Gastrocnemius medialis (tissue), 4 donors: Measurements from ENCODE around the gene ALDH3B1. TPM values are rescaled to one million over a fixed set of nuclear protein-coding genes. Genes with fewer than 3 reads are reported as not detected.

Experiments
- ATAC-seq, 2 donors: fragments of 150-250 bp; one replicate each; pipeline ENCODE4 v1.9.1; 2016
- DNase-seq, 2 donors: peaks; one replicate each; pipeline ENCODE4 v3.0.0-alpha.2; 2019
- H3K27ac ChIP-seq, 4 donors: fragments of 200-600 bp; sonication (generic); 1 replicate in 1 of 4; 2 replicates in 3 of 4; pipeline ENCODE4 v1.5.1; 2016 to 2018; ENCODE audit warnings: mild to moderate bottlenecking in 2 of 4, moderate library complexity in 1 of 4
- H3K27me3 ChIP-seq, 3 donors: fragments of 200-600 bp; sonication (generic) in 2 of 3; 1 replicate in 1 of 3; 2 replicates in 2 of 3; pipeline versions ENCODE4 v1.5.1 to v1.6.0; 2016 to 2019; ENCODE audit warnings: mild to moderate bottlenecking in 1 of 3, moderate library complexity in 1 of 3
- H3K36me3 ChIP-seq, 2 donors: fragments of 200-600 bp; sonication (generic) in 1 of 2; one replicate each; pipeline ENCODE4 v1.5.1; 2017 to 2018
- H3K4me1 ChIP-seq, 2 donors: fragments of 200-600 bp; sonication (generic) in 1 of 2; one replicate each; pipeline ENCODE4 v1.5.1; 2016 to 2017; ENCODE audit warnings: mild to moderate bottlenecking in 2 of 2
- H3K4me3 ChIP-seq, 4 donors: fragments of 200-600 bp; sonication (generic) in 3 of 4; 1 replicate in 1 of 4; 2 replicates in 3 of 4; pipeline ENCODE4 v1.5.1; 2016 to 2019; ENCODE audit warnings: mild to moderate bottlenecking in 2 of 4
- H3K9me3 ChIP-seq, 3 donors: fragments of 200-600 bp; sonication (generic) in 2 of 3; 1 replicate in 1 of 3; 2 replicates in 2 of 3; pipeline ENCODE4 v1.5.1; 2016 to 2019
- POLR2A ChIP-seq, 2 donors: fragments of 450-650 bp; IDR thresholded peaks; one replicate each; pipeline ENCODE4 v1.6.1; 2017; ENCODE audit warnings: antibody characterized with exemption in 2 of 2, mild to moderate bottlenecking in 2 of 2, moderate library complexity in 2 of 2
- in situ Hi-C, 4 donors: fragments of 200-750 bp; cut with MboI; loops; one replicate each; pipeline versions ENCODE4 v1.15.0 to v1.8.0; 2017; ENCODE audit warnings: low sequenced_read_pairs in 4 of 4
- intact Hi-C: fragments of 100-400 bp; cut with DNase I; formaldehyde crosslinking; loops from one replicate; pipeline ENCODE4 v1.15.1; 2023; ENCODE audit warnings: low total_unique reads
- total RNA-seq, 4 donors: library from RNA; depleted of rRNA; stranded (reverse); fragments of >200 nt; gene quantifications; one replicate each; pipeline versions ENCODE4 v1.1.0 to v1.2.3, GENCODE V29; 2016
- TF ChIP-seq, protein P1 (sequence below), 5 experiments: fragments of 450-650 bp in 3 of 5; fragments of 200-600 bp in 2 of 5; sonication (generic) in 2 of 5; IDR thresholded peaks in 4 of 5; conservative IDR thresholded peaks in 1 of 5; 1 replicate in 4 of 5; 2 replicates in 1 of 5; pipeline ENCODE4 v1.5.1; 2016 to 2019; ENCODE audit warnings: antibody characterized with exemption in 5 of 5, mild to moderate bottlenecking in 3 of 5, moderate library complexity in 3 of 5

Gene ALDH3B1
- total RNA-seq, 4 donors from 2014 or later, result 2.2 to 5.1 (median 3.6) TPM

GRCh38 chr11:67996051-67996450 lies 14.1 kb upstream of the ALDH3B1 start:
- Histone ChIP-seq H3K36me3 (no peaks in the 10 kb centered on the region), H3K27ac (no peak overlapping the region), H3K4me1 (no peaks in the 10 kb centered on the region), H3K9me3 (no peaks in the 10 kb centered on the region), H3K27me3 (peaks cover 0 to 10% (median 0%) of the 10 kb centered on the region in 3 donors), H3K4me3 (no peak overlapping the region)
- intact Hi-C loops, result no loop called here
- ATAC-seq, result no peak
- DNase-seq, result no peak
- no peak for TF ChIP-seq POLR2A (IDR thresholded peaks at IDR 0.05)
- TF ChIP-seq, protein P1, sequence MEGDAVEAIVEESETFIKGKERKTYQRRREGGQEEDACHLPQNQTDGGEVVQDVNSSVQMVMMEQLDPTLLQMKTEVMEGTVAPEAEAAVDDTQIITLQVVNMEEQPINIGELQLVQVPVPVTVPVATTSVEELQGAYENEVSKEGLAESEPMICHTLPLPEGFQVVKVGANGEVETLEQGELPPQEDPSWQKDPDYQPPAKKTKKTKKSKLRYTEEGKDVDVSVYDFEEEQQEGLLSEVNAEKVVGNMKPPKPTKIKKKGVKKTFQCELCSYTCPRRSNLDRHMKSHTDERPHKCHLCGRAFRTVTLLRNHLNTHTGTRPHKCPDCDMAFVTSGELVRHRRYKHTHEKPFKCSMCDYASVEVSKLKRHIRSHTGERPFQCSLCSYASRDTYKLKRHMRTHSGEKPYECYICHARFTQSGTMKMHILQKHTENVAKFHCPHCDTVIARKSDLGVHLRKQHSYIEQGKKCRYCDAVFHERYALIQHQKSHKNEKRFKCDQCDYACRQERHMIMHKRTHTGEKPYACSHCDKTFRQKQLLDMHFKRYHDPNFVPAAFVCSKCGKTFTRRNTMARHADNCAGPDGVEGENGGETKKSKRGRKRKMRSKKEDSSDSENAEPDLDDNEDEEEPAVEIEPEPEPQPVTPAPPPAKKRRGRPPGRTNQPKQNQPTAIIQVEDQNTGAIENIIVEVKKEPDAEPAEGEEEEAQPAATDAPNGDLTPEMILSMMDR (IDR thresholded peaks at IDR 0.05 in 4 of 5, conservative IDR thresholded peaks at IDR 0.05 in 1 of 5), result no peak
- in situ Hi-C loops, result no loop called here

DNA sequence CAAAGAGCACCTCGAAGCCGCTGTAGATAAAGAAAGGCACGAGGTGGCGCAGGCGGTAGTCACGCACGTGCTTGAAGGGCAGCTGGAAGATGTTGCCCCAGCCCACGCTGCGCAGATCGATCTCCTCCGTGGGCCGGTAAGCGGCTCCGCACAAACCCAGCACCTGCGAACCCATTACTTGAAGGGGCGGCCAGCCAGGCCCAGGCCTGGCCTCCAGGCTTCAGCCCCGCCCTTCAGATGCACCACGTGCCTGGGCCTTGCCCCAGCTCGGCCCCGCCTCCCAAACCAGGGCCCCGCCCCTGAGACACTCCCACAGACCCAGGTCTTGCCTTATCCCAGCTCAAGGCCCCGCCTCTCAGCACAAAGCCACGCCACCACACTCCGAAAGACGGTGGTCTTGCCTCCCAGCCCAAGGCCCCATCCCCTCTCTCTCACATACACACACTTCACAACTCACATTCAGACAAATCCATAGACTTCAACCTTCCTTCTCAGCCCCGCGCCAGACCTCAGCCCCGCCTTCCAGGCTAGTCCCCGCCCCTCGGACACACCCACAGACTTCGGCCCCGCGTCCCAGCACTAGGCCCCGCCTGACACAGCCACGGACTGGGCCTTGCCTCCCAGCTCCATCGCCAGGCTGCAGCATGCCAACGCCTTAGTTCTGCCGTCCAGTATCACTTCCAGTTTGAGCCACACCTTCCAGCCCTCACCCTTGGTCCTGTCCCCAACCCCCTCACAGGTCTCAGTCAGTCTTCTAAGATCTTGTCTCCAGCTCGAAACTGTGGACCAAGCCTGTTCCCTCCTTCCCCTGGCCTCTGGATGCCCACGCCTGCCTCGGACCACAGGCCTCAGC lies 13.3 kb upstream of the ALDH3B1 start:
- intact Hi-C loops (no loop called here), in situ Hi-C loops (no loop called here)
- no peaks in the 10 kb centered on the region for H3K9me3 ChIP-seq
- H3K4me1 ChIP-seq, result no peaks in the 10 kb centered on the region
- TF ChIP-seq POLR2A (IDR thresholded peaks at IDR 0.05), result no peak
- TF ChIP-seq, protein P1 (IDR thresholded peaks at IDR 0.05 in 4 of 5, conservative IDR thresholded peaks at IDR 0.05 in 1 of 5), result no peak
- ATAC-seq (peak in 1 of 2 donors; percentile 55), DNase-seq (no peak)
- H3K4me3 ChIP-seq, result no peak overlapping the region
- H3K27ac ChIP-seq, result no peak overlapping the region
- no peaks in the 10 kb centered on the region for H3K36me3 ChIP-seq
- H3K27me3 ChIP-seq, result peaks cover 0 to 3% (median 0%) of the 10 kb centered on the region in 3 donors

GRCh38 chr11:67997475-67997921 lies 12.6 kb upstream of the ALDH3B1 start:
- no peak for TF ChIP-seq POLR2A (IDR thresholded peaks at IDR 0.05)
- TF ChIP-seq, protein P1 (IDR thresholded peaks at IDR 0.05 in 4 of 5, conservative IDR thresholded peaks at IDR 0.05 in 1 of 5), result no peak
- Histone ChIP-seq H3K4me3 (no peak overlapping the region), H3K9me3 (no peaks in the 10 kb centered on the region), H3K4me1 (no peaks in the 10 kb centered on the region), H3K36me3 (no peaks in the 10 kb centered on the region), H3K27ac (no peak overlapping the region), H3K27me3 (peaks cover 0 to 3% (median 0%) of the 10 kb centered on the region in 3 donors)
- ATAC-seq (no peak), DNase-seq (no peak)
- intact Hi-C loops (no loop called here), in situ Hi-C loops (no loop called here)

GRCh38 chr11:67998150-67999045 lies 11.7 kb upstream of the ALDH3B1 start:
- Histone ChIP-seq H3K27me3 (no peaks in the 10 kb centered on the region), H3K4me3 (no peak overlapping the region), H3K4me1 (no peaks in the 10 kb centered on the region), H3K9me3 (no peaks in the 10 kb centered on the region), H3K27ac (no peak overlapping the region), H3K36me3 (no peaks in the 10 kb centered on the region)
- no peak for ATAC-seq
- in situ Hi-C loops (no loop called here), intact Hi-C loops (no loop called here)
- TF ChIP-seq, protein P1 (IDR thresholded peaks at IDR 0.05 in 4 of 5, conservative IDR thresholded peaks at IDR 0.05 in 1 of 5), result no peak
- no peak for TF ChIP-seq POLR2A (IDR thresholded peaks at IDR 0.05)
- DNase-seq, result no peak
